Tibial artery (tissue), 4 donors: Measurements from ENCODE around the gene XRN2.

Experiments used
- DNase-seq, 2 donors: peaks; one replicate each; pipeline ENCODE4 v3.0.0-alpha.2; 2019
- H3K27ac ChIP-seq, 2 donors: fragments of 200-600 bp; sonication (generic) in 1 of 2; 1 replicate in 1 of 2; 2 replicates in 1 of 2; pipeline ENCODE4 v1.5.1; 2018 to 2019; ENCODE audit warnings: mild to moderate bottlenecking in 1 of 2
- H3K27me3 ChIP-seq, 2 donors: fragments of 200-600 bp; sonication (generic) in 1 of 2; one replicate each; pipeline versions ENCODE4 v1.5.1 to v1.6.0; 2016 to 2019
- H3K36me3 ChIP-seq, 3 donors: fragments of 200-600 bp; sonication (generic) in 2 of 3; one replicate each; pipeline ENCODE4 v1.5.1; 2016 to 2019; ENCODE audit warnings: mild to moderate bottlenecking in 2 of 3
- H3K4me1 ChIP-seq, 4 donors: fragments of 200-600 bp; sonication (generic) in 2 of 4; 1 replicate in 3 of 4; 2 replicates in 1 of 4; pipeline ENCODE4 v1.5.1; 2016 to 2019
- H3K4me3 ChIP-seq, 2 donors: fragments of 200-600 bp; sonication (generic) in 1 of 2; 1 replicate in 1 of 2; 2 replicates in 1 of 2; pipeline ENCODE4 v1.5.1; 2018 to 2019; ENCODE audit warnings: mild to moderate bottlenecking in 2 of 2
- H3K9me3 ChIP-seq, 3 donors: fragments of 200-600 bp; sonication (generic) in 1 of 3; one replicate each; pipeline ENCODE4 v1.5.1; 2016 to 2019
- intact Hi-C: fragments of 100-400 bp; cut with DNase I; formaldehyde crosslinking; loops from one replicate; pipeline ENCODE4 v1.15.0; 2023; ENCODE audit warnings: low total_unique reads
- TF ChIP-seq, protein P1 (sequence below), 2 experiments: fragments of 200-600 bp in 1 of 2; fragments of 450-650 bp in 1 of 2; IDR thresholded peaks; one replicate each; pipeline ENCODE4 v1.5.1; 2017 to 2019; ENCODE audit warnings: antibody characterized with exemption in 2 of 2, mild to moderate bottlenecking in 1 of 2, moderate library complexity in 1 of 2

XRN2 gene

DNA sequence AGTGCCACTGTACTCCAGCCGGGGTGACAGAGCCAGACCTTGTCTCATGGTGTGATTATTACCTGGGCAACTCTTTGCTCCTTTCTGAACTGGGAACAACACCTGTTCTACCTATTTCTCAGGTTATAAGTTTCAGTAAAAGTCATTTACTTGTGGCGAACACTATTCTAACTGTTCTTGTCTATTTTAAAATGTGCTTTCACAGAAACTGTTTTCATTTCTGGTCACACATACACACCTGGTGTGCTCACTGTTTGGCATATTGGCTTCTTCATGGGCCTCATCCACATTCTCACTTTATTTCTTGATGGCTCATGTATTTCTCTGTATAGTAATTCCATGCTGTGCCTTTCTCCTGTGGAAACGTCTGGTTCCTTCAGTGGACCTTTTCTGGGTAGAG is 30.5 kb upstream of the XRN2 start:
- intact Hi-C loops = no loop called here
- no peak for DNase-seq
- Histone ChIP-seq H3K36me3 (no peaks in the 10 kb centered on the region), H3K9me3 (peaks cover 0 to 6% (median 0%) of the 10 kb centered on the region in 3 donors), H3K4me3 (no peak overlapping the region), H3K27ac (no peak overlapping the region), H3K27me3 (peaks cover 0 to 7% of the 10 kb centered on the region in 2 donors), H3K4me1 (no peaks in the 10 kb centered on the region)
- TF ChIP-seq, protein P1, sequence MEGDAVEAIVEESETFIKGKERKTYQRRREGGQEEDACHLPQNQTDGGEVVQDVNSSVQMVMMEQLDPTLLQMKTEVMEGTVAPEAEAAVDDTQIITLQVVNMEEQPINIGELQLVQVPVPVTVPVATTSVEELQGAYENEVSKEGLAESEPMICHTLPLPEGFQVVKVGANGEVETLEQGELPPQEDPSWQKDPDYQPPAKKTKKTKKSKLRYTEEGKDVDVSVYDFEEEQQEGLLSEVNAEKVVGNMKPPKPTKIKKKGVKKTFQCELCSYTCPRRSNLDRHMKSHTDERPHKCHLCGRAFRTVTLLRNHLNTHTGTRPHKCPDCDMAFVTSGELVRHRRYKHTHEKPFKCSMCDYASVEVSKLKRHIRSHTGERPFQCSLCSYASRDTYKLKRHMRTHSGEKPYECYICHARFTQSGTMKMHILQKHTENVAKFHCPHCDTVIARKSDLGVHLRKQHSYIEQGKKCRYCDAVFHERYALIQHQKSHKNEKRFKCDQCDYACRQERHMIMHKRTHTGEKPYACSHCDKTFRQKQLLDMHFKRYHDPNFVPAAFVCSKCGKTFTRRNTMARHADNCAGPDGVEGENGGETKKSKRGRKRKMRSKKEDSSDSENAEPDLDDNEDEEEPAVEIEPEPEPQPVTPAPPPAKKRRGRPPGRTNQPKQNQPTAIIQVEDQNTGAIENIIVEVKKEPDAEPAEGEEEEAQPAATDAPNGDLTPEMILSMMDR (IDR thresholded peaks at IDR 0.05) = no peak

DNA sequence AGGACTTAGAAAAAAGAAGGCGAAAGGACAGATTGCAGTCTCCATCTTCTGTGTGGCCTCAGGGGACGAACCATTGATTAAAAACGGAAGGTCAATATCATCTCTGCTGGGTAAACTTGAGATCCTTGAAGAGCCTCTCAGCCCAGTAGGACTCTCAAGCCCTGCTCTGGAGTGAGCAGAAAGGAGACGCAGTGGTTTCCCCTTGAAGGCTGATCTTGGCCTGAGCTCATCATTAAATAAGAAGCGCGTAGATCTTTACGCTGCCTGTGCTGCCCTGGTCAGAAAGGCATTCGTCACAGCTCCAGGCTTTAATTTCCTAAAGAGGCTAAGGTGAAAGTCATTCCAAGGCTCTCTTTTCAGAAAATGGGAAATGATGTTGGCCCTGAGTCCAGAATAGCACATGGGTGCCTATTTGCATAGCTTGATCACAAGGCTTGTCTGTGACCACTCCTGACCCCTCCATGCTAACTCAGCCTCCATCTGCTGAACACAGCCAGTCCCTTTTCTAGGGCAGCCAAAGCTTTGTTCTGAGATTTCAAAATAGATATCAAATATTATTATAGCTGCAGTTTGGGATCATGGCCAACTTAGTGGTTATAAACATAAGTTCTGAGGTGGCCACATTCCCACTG is 29.3 kb upstream of the XRN2 start:
- peaks cover 0 to 7% of the 10 kb centered on the region in 2 donors for H3K27me3 ChIP-seq
- H3K36me3 ChIP-seq = no peaks in the 10 kb centered on the region
- H3K27ac ChIP-seq = no peak overlapping the region
- no peaks in the 10 kb centered on the region for H3K4me1 ChIP-seq
- TF ChIP-seq, protein P1 (IDR thresholded peaks at IDR 0.05) = no peak
- intact Hi-C loops = no loop called here
- no peak overlapping the region for H3K4me3 ChIP-seq
- peaks cover 0 to 6% (median 0%) of the 10 kb centered on the region in 3 donors for H3K9me3 ChIP-seq
- DNase-seq = no peak

DNA sequence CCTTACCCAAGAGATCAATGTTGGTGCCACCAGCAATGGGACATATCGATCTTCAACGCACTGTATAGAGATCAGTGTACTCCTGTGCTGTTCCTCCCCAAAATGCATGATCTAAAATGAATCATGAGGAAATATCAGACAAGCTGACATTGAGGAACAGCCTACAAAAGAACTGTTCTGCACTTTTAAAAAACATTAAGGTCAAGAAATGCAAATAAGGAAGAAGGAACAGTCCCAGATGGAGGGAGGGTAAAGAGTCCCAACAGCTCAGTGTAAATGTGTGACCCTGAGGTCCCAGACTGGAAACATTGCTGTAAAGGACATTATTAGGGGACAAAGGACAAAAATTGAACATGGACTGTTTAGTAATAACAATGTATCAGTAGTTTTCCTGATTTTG is 24.3 kb upstream of the XRN2 start:
- H3K4me1 ChIP-seq = no peaks in the 10 kb centered on the region
- DNase-seq = no peak
- no peaks in the 10 kb centered on the region for H3K36me3 ChIP-seq
- TF ChIP-seq, protein P1 (IDR thresholded peaks at IDR 0.05) = no peak
- peaks cover 0 to 7% of the 10 kb centered on the region in 2 donors for H3K27me3 ChIP-seq
- H3K27ac ChIP-seq = no peak overlapping the region
- H3K9me3 ChIP-seq = no peaks in the 10 kb centered on the region
- no peak overlapping the region for H3K4me3 ChIP-seq
- intact Hi-C loops = no loop called here

DNA sequence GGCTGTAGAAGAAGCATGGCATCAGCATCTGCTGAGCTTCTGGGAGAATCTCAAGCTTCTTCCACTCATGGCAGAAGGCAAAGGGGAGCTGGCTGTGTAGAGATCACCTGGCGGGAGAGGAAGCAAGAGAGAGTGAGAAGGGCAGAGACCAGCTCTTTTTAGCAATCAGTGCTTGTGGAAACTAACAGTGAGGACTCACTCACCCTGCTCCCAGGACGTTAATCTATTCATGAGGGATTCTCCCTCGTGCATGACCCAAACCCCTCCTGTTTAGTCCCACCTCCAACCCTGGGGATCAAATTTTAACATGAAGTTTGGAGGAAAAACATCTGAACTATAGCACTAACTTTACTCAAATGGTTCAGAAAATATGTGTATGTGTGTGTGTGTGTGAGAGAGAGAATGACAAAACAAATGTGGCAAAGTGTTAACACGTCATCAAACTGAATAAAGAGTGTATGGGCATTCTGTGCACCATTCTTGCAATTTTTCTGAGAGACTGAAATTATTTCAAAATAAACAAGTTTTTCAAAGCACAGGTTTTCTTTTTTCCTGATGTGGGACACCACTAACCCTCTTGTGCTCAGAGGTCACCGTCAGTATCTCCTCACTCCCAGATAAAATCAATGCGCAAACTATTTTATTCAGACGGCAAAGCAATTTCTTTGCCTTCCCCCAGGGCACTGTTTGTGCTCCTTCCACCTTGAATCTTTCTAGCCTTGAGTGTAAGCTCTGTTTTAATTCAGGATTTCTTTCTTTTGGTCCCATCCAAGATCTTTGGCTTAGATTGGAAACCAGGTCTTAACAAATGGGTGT is 23.2 kb upstream of the XRN2 start:
- Histone ChIP-seq H3K27me3 (no peaks in the 10 kb centered on the region), H3K27ac (no peak overlapping the region), H3K4me3 (no peak overlapping the region), H3K9me3 (no peaks in the 10 kb centered on the region), H3K4me1 (no peaks in the 10 kb centered on the region), H3K36me3 (no peaks in the 10 kb centered on the region)
- TF ChIP-seq, protein P1 (IDR thresholded peaks at IDR 0.05) = no peak
- DNase-seq = no peak
- intact Hi-C loops = no loop called here

DNA sequence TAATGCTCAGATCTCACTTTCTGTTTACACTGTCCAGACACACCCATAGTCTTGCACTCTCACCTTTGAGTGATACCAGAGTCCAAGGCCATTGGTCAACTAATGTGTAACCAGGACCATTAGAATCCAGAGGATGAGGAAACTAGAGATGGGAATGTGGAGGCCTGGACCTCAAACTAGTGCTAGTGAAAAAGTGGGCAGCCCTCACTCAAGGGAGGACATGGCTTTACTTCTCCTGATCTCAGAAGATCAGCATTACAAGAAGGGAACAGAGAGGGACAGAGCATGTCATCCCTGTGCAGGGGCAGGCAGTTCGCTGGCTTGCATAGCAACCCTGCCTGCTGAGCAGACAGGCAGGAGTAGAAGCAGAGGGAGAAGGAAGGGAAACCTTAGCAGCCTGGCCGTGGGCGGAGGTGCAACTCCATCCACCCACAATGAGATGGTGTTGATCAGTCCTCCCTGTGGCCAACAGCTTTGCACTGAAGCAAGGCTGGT is 22.6 kb upstream of the XRN2 start:
- Histone ChIP-seq H3K27me3 (no peaks in the 10 kb centered on the region), H3K9me3 (no peaks in the 10 kb centered on the region), H3K4me3 (no peak overlapping the region), H3K36me3 (no peaks in the 10 kb centered on the region), H3K27ac (no peak overlapping the region), H3K4me1 (no peaks in the 10 kb centered on the region)
- no peak for DNase-seq
- TF ChIP-seq, protein P1 (IDR thresholded peaks at IDR 0.05) = no peak
- intact Hi-C loops = no loop called here
